GM23248 (cell line): ENCODE results near the gene TTK. TPM values are rescaled to one million over a fixed set of nuclear protein-coding genes. Genes with fewer than 3 reads are reported as not detected.

Experiments
- DNase-seq: peaks from one replicate; pipeline ENCODE4 v3.0.0-alpha.2; 2015
- H2AFZ ChIP-seq: fragments of 200-600 bp; sonication (generic); 2 replicates; pipeline ENCODE4 v1.6.1; 2016; ENCODE audit warnings: antibody characterized with exemption
- H3F3A ChIP-seq: fragments of 200-600 bp; sonication (generic); 2 replicates; pipeline ENCODE4 v1.6.1; 2016; ENCODE audit warnings: mild to moderate bottlenecking, antibody characterized with exemption, mixed run types; ENCODE audit not compliant: insufficient read depth
- H3K27ac ChIP-seq: fragments of 200-600 bp; sonication (generic); 2 replicates; pipeline ENCODE4 v1.5.1; 2016; ENCODE audit warnings: mild to moderate bottlenecking
- H3K27me3 ChIP-seq: fragments of 200-600 bp; sonication (generic); replicated peaks from 2 replicates; pipeline ENCODE4 v1.6.1; 2016; ENCODE audit warnings: mild to moderate bottlenecking; ENCODE audit not compliant: insufficient read depth
- H3K36me3 ChIP-seq: fragments of 200-600 bp; sonication (generic); 2 replicates; pipeline ENCODE4 v1.6.1; 2016; ENCODE audit warnings: low read depth, mild to moderate bottlenecking
- H3K4me1 ChIP-seq: fragments of 200-600 bp; sonication (generic); 2 replicates; pipeline ENCODE4 v1.6.1; 2016; ENCODE audit warnings: mild to moderate bottlenecking; ENCODE audit not compliant: insufficient read depth
- H3K4me2 ChIP-seq: fragments of 200-600 bp; sonication (generic); one replicate; pipeline ENCODE4 v1.6.1; 2016; ENCODE audit warnings: mild to moderate bottlenecking; ENCODE audit not compliant: unreplicated experiment
- H3K4me3 ChIP-seq: fragments of 200-600 bp; sonication (generic); 2 replicates; pipeline ENCODE4 v1.5.1; 2016; ENCODE audit warnings: mild to moderate bottlenecking
- H3K79me2 ChIP-seq: fragments of 200-600 bp; sonication (generic); 2 replicates; pipeline ENCODE4 v1.6.1; 2016; ENCODE audit warnings: mild to moderate bottlenecking; ENCODE audit not compliant: insufficient read depth
- H3K9ac ChIP-seq: fragments of 200-600 bp; sonication (generic); 2 replicates; pipeline ENCODE4 v1.6.1; 2016; ENCODE audit warnings: mild to moderate bottlenecking
- H3K9me2 ChIP-seq: fragments of 200-600 bp; sonication (generic); 2 replicates; pipeline ENCODE4 v1.6.1; 2016; ENCODE audit warnings: mixed run types, mild to moderate bottlenecking, moderate library complexity; ENCODE audit not compliant: insufficient read depth
- H3K9me3 ChIP-seq: fragments of 200-600 bp; sonication (generic); one replicate; pipeline ENCODE4 v1.6.1; 2017; ENCODE audit warnings: low read depth
- H4K20me1 ChIP-seq: fragments of 200-600 bp; sonication (generic); 2 replicates; pipeline ENCODE4 v1.6.0; 2016; ENCODE audit not compliant: insufficient read depth
- EZH2 ChIP-seq: fragments of 200-600 bp; sonication (generic); IDR thresholded peaks from 2 replicates; pipeline ENCODE4 v1.6.1; 2018; ENCODE audit warnings: antibody characterized with exemption, mild to moderate bottlenecking; ENCODE audit not compliant: insufficient read depth, poor library complexity, severe bottlenecking
- EZH2phosphoT487 ChIP-seq: fragments of 200-600 bp; sonication (generic); IDR thresholded peaks from 2 replicates; pipeline ENCODE4 v1.6.1; 2018; ENCODE audit warnings: antibody characterized with exemption, moderate library complexity, mild to moderate bottlenecking, low read depth; ENCODE audit not compliant: insufficient read depth
- WGBS, 2 experiments: methylation state at CpG; one replicate each; pipeline ENCODE4 v1.1.6; 2015 to 2017; ENCODE audit warnings: low lambda C conversion rate in 2 of 2, low coverage in 1 of 2; ENCODE audit errors: missing lambda C conversion rate in 2 of 2; 5-methylcytosine and 5-hydroxymethylcytosine counted together
- in situ Hi-C: fragments of 300-500 bp; cut with MboI; formaldehyde crosslinking; loops from 2 replicates; pipeline ENCODE4 v1.15.0; 2020
- polyA plus RNA-seq: library from polyadenylated mRNA; unstranded; fragments of >200 nt; fragmentation: Nextera tagmentation; extraction: Ambion mirVana; gene quantifications from 2 replicates; pipeline ENCODE4 v1.2.1, GENCODE V29; 2016
- total RNA-seq: library from RNA; depleted of rRNA; stranded (reverse); fragments of >200 nt; shearing (Covaris generic); gene quantifications from 2 replicates; pipeline ENCODE4 v1.2.3, GENCODE V29; 2014

The TTK gene
- total and polyA plus RNA-seq, 2 experiments from 2014 or later = 8.7 to 12.0 TPM

DNA sequence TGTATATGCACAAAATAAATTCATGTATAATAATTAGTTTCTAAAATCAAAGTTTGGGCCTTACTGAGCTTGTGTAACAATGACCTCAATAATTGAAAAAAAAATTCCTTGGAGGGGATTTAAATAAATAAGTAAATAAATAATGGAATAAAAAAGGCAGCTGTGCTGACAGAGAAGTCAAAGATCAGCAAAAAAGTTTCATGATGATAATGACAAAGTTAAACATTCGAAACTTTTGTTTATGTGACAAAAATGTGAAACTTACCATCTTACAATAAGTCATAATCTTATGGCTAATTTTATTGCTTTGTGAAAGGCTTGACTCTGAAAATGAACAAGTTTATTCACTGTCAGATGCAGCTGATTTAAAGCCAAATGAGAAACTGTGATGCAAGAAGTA lies 3.1 kb upstream of the TTK start:
- peaks cover 4% of the 10 kb centered on the region; the same call in 1 of the 2 replicates for H3K4me1 ChIP-seq
- in situ Hi-C loops = no loop called here
- H3K36me3 ChIP-seq = no peaks in the 10 kb centered on the region
- 43 to 48% methylated on average over 1 of the region's 1 CpG for WGBS, 2 experiments
- H3K9me3 ChIP-seq = no peaks in the 10 kb centered on the region
- no peaks in the 10 kb centered on the region for H4K20me1 ChIP-seq
- H3K9ac ChIP-seq = no peak overlapping the region
- no peaks in the 10 kb centered on the region for H3K9me2 ChIP-seq
- no peak overlapping the region for H2AFZ ChIP-seq
- no peak overlapping the region for H3K4me2 ChIP-seq
- H3K27ac ChIP-seq = no peak overlapping the region
- no peaks in the 10 kb centered on the region for H3K27me3 ChIP-seq
- H3F3A ChIP-seq = no peaks in the 10 kb centered on the region
- TF ChIP-seq EZH2phosphoT487 (no peak), EZH2 (no peak)
- H3K79me2 ChIP-seq = peaks cover 18% of the 10 kb centered on the region
- H3K4me3 ChIP-seq = no peak overlapping the region
- no peak for DNase-seq

DNA sequence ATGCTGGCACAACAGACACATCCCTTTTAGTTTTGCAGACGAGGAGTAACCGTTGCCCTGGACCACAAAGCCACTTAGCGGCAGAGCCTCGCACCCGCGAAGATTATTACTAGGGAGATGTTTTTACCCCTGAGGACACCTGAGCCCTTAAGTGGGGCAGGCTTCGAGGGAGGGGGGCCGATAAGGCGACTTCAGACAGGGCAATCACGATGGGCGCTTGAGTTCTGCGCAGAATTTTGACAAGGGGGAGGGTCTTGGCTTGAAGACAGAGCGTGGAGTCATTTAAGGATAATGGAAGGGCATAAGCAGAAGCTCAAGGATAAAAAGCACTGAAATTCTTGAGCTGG lies 650 bp upstream of the TTK start:
- Histone ChIP-seq H4K20me1 (no peaks in the 10 kb centered on the region), H3K36me3 (no peaks in the 10 kb centered on the region), H3K4me1 (peaks cover 4% of the 10 kb centered on the region; the same call in 1 of the 2 replicates), H3K4me2 (peak overlapping the region; percentile 85), H3K9ac (peak overlapping the region; percentile 91), H3K9me2 (no peaks in the 10 kb centered on the region), H3K9me3 (no peaks in the 10 kb centered on the region), H3K27me3 (no peaks in the 10 kb centered on the region), H3K4me3 (peak overlapping the region; percentile 86), H3K79me2 (peaks cover 28% of the 10 kb centered on the region), H3K27ac (peak overlapping the region; percentile 94), H2AFZ (peak overlapping the region; percentile 97), H3F3A (no peaks in the 10 kb centered on the region)
- 5 to 7% methylated on average over 13 of the region's 13 CpGs for WGBS, 2 experiments
- no peak for DNase-seq
- TF ChIP-seq EZH2 (no peak), EZH2phosphoT487 (no peak)
- in situ Hi-C loops = no loop called here

DNA sequence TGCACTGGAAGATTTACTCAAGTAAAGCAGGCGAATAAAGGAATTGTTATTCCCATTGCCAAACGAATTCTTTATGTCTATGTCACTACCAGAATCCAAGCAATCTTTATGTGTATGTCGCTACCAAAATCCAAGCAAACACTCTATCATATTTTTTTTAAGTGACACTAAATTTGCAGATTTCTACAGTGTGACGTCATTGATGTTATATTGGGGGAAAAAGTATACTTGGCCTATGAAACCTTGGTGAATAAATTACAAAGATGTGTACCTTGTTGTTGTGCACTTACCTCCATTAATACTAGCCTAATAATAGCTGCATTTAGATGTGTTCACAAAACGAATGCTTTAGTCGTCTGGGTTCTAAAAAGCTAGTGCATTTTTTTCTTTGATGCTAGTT lies 957 bp downstream of the TTK start:
- Histone ChIP-seq H4K20me1 (no peaks in the 10 kb centered on the region), H3K4me3 (peak overlapping the region; percentile 86), H3K9me2 (no peaks in the 10 kb centered on the region), H3K27ac (no peak overlapping the region), H3K4me2 (peak overlapping the region; percentile 83), H3K9me3 (no peaks in the 10 kb centered on the region), H3K36me3 (no peaks in the 10 kb centered on the region), H3K9ac (peak overlapping the region; percentile 91), H3K79me2 (peaks cover 28% of the 10 kb centered on the region), H3F3A (no peaks in the 10 kb centered on the region), H3K4me1 (peaks cover 4% of the 10 kb centered on the region; the same call in 1 of the 2 replicates), H2AFZ (peak overlapping the region; percentile 97), H3K27me3 (no peaks in the 10 kb centered on the region)
- 40% methylated on average over 6 of the region's 6 CpGs for WGBS, 2 experiments
- DNase-seq = no peak
- TF ChIP-seq EZH2 (no peak), EZH2phosphoT487 (no peak)
- in situ Hi-C loops = no loop called here

DNA sequence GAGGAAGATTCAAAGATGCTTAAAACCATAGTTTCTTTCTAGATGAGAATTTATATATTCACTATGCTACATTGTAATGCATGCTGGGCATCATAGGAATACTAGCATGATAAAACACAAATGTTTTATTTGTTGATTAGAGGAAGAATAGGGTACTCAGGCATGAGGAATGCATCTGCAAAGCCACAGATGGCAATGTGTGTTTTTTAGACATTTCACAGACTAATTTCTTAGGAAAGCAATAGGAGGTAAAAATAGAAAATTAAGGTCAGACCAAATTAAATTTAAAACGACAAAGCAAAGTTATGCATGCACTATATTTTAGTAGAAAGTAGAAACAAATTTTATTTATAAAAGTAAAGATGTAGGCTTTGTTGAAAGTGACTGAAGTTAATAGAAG lies 2.1 kb downstream of the TTK start:
- H3K9me2 ChIP-seq = no peaks in the 10 kb centered on the region
- H3K27me3 ChIP-seq = no peaks in the 10 kb centered on the region
- H3K79me2 ChIP-seq = peaks cover 28% of the 10 kb centered on the region
- 33 to 51% methylated on average over 1 of the region's 1 CpG for WGBS, 2 experiments
- no peak overlapping the region for H3K4me2 ChIP-seq
- no peak overlapping the region for H3K27ac ChIP-seq
- TF ChIP-seq EZH2phosphoT487 = no peak
- no peak for TF ChIP-seq EZH2
- no peaks in the 10 kb centered on the region for H3K36me3 ChIP-seq
- H3K4me1 ChIP-seq = peaks cover 4% of the 10 kb centered on the region; the same call in 1 of the 2 replicates
- DNase-seq = no peak
- H3K9me3 ChIP-seq = no peaks in the 10 kb centered on the region
- H3F3A ChIP-seq = no peaks in the 10 kb centered on the region
- peak overlapping the region; percentile 97 for H2AFZ ChIP-seq
- no peaks in the 10 kb centered on the region for H4K20me1 ChIP-seq
- 0 out of 2 replicates have a peak overlapping the region, but pooled peaks have one; percentile 86 for H3K4me3 ChIP-seq
- in situ Hi-C loops = no loop called here
- H3K9ac ChIP-seq = no peak overlapping the region

- no peaks in the 10 kb centered on the region for H3K36me3 ChIP-seq
- no peak for DNase-seq
- no peaks in the 10 kb centered on the region for H4K20me1 ChIP-seq
- H3K4me3 ChIP-seq = no peak overlapping the region
- H3K4me2 ChIP-seq = no peak overlapping the region
- H3K27ac ChIP-seq = no peak overlapping the region
- H3K9ac ChIP-seq = no peak overlapping the region
- no peaks in the 10 kb centered on the region; the same call in 1 of the 2 replicates for H3K4me1 ChIP-seq
- TF ChIP-seq EZH2 (no peak), EZH2phosphoT487 (no peak)
- in situ Hi-C loops = no loop called here
- 94 to 95% methylated on average over 1 of the region's 1 CpG for WGBS, 2 experiments
- H3K9me3 ChIP-seq = no peaks in the 10 kb centered on the region
- H2AFZ ChIP-seq = 0 out of 2 replicates have a peak overlapping the region, but pooled peaks have one; percentile 97
- peaks cover 28% of the 10 kb centered on the region for H3K79me2 ChIP-seq
- H3K27me3 ChIP-seq = no peaks in the 10 kb centered on the region
- H3F3A ChIP-seq = no peaks in the 10 kb centered on the region
- no peaks in the 10 kb centered on the region for H3K9me2 ChIP-seq
Measured at GRCh38 chr6:80009531-80009930, 5.1 kb downstream of the TTK start.
